Mesodermal cell (in vitro differentiated cells): ENCODE data around the gene RCAN1.
"Not testable (repeated sequence)": the region's sequence is repeated elsewhere in the genome, so short reads cannot be mapped to it uniquely, and the experiment has no call there.

ENCODE experiments used
- H3K27ac ChIP-seq: 2 replicates; pipeline ENCODE4 v1.7.0; 2013; ENCODE audit warnings: mild to moderate bottlenecking, low read depth, low read length, moderate library complexity; ENCODE audit not compliant: severe bottlenecking
- H3K36me3 ChIP-seq: 2 replicates; pipeline ENCODE4 v1.7.1; 2013; ENCODE audit warnings: mild to moderate bottlenecking, low read length, moderate library complexity; ENCODE audit not compliant: control insufficient read depth, insufficient read depth
- H3K4me1 ChIP-seq: one replicate; pipeline ENCODE4 v1.7.1; 2013; ENCODE audit warnings: mild to moderate bottlenecking, low read length; ENCODE audit not compliant: insufficient read depth, control insufficient read depth, poor library complexity, severe bottlenecking
- H3K4me3 ChIP-seq: 2 replicates; pipeline ENCODE4 v1.7.0; 2013; ENCODE audit warnings: low read length, control low read depth, mild to moderate bottlenecking; ENCODE audit not compliant: insufficient read depth, poor library complexity, severe bottlenecking; ENCODE audit errors: extremely low read depth
- H3K9me3 ChIP-seq: 2 replicates; pipeline ENCODE4 v1.7.1; 2013; ENCODE audit warnings: mild to moderate bottlenecking, low read length, moderate library complexity; ENCODE audit not compliant: control insufficient read depth
- WGBS, 2 experiments: methylation state at CpG; one replicate each; pipeline ENCODE4 v1.1.5; 2013; ENCODE audit warnings: missing lambda C conversion rate in 2 of 2; ENCODE audit not compliant: insufficient coverage in 2 of 2; 5-methylcytosine and 5-hydroxymethylcytosine counted together

RCAN1 gene

DNA sequence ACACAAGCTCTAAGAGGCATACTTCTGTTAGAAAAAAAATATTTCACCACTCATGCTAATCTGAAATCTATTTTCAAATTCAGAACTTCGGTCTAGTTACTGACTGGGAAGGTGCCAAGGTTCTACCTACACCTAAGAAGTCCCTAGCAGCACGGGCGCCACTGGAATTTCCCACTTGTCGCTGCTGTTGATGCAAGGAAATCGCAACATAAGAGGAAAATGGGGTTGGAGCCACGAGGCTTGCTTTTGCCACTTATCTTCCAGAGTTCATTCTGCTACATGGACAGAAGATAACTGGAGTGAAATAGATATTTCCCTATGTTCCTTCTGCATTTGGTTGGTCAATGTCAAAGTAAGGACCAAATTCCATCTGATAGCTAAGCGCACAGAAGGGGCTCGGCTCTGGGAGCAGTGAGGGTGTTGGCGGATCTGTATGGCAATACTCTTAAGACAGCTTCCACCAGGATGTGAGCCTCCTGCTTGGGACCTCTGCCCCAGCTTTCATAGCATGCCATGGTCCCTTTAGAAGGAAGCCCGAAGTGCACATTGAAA, 47.2 kb downstream of the RCAN1 start:
- Histone ChIP-seq H3K36me3 (no peaks in the 10 kb centered on the region), H3K27ac (no peak overlapping the region), H3K4me1 (no peaks in the 10 kb centered on the region), H3K9me3 (no peaks in the 10 kb centered on the region), H3K4me3 (no peak overlapping the region)
- WGBS, 2 experiments, result 91 to 95% methylated on average over 8 to 10 of the region's 10 CpGs

GRCh38 chr21:34565238-34565637, 49.7 kb downstream of the RCAN1 start:
- WGBS, 2 experiments, result 83% methylated on average over 3 of the region's 4 CpGs

DNA sequence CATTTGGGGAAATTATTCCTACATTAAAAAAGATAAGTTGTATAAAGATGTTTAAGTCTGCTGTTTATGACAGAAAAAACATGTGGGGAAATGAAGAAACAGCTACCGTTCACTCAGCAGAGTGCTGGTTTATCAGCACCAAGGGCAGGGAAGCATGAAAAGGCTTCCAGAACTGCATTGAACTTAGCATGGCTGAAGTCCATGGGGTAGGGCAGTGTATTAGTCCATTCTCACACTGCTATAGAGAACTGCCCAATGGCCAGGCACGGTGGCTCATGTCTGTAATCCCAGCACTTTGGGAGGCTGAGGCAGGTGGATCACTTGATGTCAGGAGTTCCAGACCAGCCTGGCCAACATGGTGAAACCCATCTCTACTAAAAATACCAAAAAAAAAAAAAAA, 51.5 kb downstream of the RCAN1 start:
- not testable (repeated sequence) for H3K9me3 ChIP-seq, H3K36me3 ChIP-seq, H3K4me3 ChIP-seq, H3K4me1 ChIP-seq, H3K27ac ChIP-seq
- 93 to 94% methylated on average over 1 to 2 of the region's 2 CpGs for WGBS, 2 experiments

More at GRCh38 chr21:34565238-34565637, 49.7 kb downstream of the RCAN1 start:
- no peak overlapping the region for H3K4me3 ChIP-seq
- no peaks in the 10 kb centered on the region for H3K36me3 ChIP-seq
- H3K9me3 ChIP-seq, result no peaks in the 10 kb centered on the region
- H3K4me1 ChIP-seq, result no peaks in the 10 kb centered on the region
- H3K27ac ChIP-seq, result no peak overlapping the region

GRCh38 chr21:34561806-34562205, 53.1 kb downstream of the RCAN1 start:
- Histone ChIP-seq H3K4me1 (peaks cover 9% of the 10 kb centered on the region), H3K4me3 (no peak overlapping the region), H3K9me3 (no peaks in the 10 kb centered on the region), H3K27ac (no peak overlapping the region), H3K36me3 (no peaks in the 10 kb centered on the region)
- WGBS, 2 experiments, result 85 to 98% methylated on average over 6 to 7 of the region's 7 CpGs

GRCh38 chr21:34560609-34561008, 54.3 kb downstream of the RCAN1 start:
- peaks cover 9% of the 10 kb centered on the region for H3K4me1 ChIP-seq
- H3K4me3 ChIP-seq, result no peak overlapping the region
- no peak overlapping the region for H3K27ac ChIP-seq
- no CpG with 5 or more reads among the region's 1 CpG for WGBS, 2 experiments
- no peaks in the 10 kb centered on the region for H3K9me3 ChIP-seq
- no peaks in the 10 kb centered on the region for H3K36me3 ChIP-seq

- no peaks in the 10 kb centered on the region for H3K36me3 ChIP-seq
- no peak overlapping the region for H3K4me3 ChIP-seq
- H3K27ac ChIP-seq, result no peak overlapping the region
- WGBS, 2 experiments, result 94 to 98% methylated on average over 4 of the region's 5 CpGs
- H3K9me3 ChIP-seq, result peaks cover 4% of the 10 kb centered on the region
- peaks cover 9% of the 10 kb centered on the region for H3K4me1 ChIP-seq
Observed at GRCh38 chr21:34560021-34560420, 54.9 kb downstream of the RCAN1 start.

- Histone ChIP-seq H3K9me3 (peaks cover 7% of the 10 kb centered on the region), H3K4me1 (peaks cover 9% of the 10 kb centered on the region), H3K4me3 (no peak overlapping the region), H3K27ac (no peak overlapping the region), H3K36me3 (no peaks in the 10 kb centered on the region)
- 83 to 91% methylated on average over 6 of the region's 6 CpGs for WGBS, 2 experiments
Observed at GRCh38 chr21:34559089-34559631, 55.8 kb downstream of the RCAN1 start.

- WGBS, 2 experiments, result 86 to 91% methylated on average over 4 of the region's 5 CpGs
- Histone ChIP-seq H3K36me3 (no peaks in the 10 kb centered on the region), H3K4me3 (no peak overlapping the region), H3K9me3 (peaks cover 7% of the 10 kb centered on the region), H3K4me1 (peaks cover 9% of the 10 kb centered on the region), H3K27ac (no peak overlapping the region)
Observed at GRCh38 chr21:34558166-34558565, 56.7 kb downstream of the RCAN1 start.

DNA sequence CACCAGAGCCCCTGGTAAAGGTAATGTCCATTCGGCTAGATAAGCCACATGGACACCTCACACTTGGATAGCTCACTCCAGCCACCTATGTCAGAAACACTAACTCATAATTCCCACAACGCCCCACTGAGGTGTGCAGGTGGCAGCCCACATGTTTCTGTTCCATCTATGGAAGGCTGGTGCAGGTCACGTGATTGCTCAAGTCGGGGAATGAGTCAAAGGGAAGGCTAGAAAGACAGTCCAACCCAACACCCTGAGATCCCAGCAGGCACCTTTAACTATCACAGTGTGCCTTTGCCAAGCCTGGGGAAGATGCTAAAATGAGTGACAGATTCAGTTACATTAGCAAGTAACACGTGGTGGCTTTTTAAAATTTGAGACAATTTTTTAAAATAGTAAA, 57.7 kb downstream of the RCAN1 start:
- Histone ChIP-seq H3K9me3 (peaks cover 7% of the 10 kb centered on the region), H3K4me1 (peaks cover 13% of the 10 kb centered on the region), H3K27ac (no peak overlapping the region), H3K4me3 (no peak overlapping the region), H3K36me3 (no peaks in the 10 kb centered on the region)
- 100% methylated on average over 4 of the region's 5 CpGs; no CpG with 5 or more reads in 1 of the 2 experiments for WGBS, 2 experiments

DNA sequence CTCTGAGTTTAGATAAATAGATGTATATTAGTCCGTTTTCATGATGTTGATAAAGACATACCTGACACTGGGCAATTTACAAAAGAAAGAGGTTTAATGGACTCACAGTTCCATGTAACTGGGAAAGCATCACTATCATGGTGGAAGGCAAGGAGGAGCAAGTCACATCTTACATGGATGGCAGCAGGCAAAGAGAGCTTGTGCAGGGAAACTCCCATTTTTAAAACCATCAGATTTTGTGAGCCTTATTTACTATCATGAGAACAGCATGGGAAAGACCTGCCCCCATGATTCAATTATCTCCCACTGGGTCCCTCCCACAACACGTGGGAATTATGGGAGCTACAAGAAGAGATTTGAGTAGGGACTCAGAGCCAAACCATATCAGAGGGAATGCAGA, 60.2 kb downstream of the RCAN1 start:
- H3K9me3 ChIP-seq, H3K36me3 ChIP-seq, H3K4me3 ChIP-seq, H3K27ac ChIP-seq, H3K4me1 ChIP-seq: not testable (repeated sequence)
- WGBS, 2 experiments, result 80 to 93% methylated on average over 2 of the region's 2 CpGs

DNA sequence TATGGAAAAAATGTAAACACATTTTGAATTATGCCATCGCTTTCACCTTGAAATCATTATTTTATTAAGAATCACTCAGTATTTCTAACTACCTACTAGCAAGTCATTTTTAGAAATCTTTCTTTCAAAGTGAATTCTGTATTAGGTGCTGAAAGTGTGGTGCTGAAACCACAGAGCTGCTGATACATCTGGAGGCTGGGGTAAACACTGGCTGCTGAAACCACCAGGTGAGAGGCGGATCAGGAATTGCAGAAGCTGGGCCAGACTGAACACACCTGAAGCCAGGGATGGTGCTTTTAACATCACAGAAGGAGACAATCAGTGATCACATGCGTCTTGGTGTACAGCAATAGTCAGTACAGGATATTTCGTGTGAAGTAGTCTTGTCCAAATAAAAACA, 60.7 kb downstream of the RCAN1 start:
- 88 to 100% methylated on average over 1 of the region's 4 CpGs for WGBS, 2 experiments
- H3K4me3 ChIP-seq, result no peak overlapping the region
- no peak overlapping the region for H3K27ac ChIP-seq
- H3K36me3 ChIP-seq, result no peaks in the 10 kb centered on the region
- peaks cover 4% of the 10 kb centered on the region for H3K4me1 ChIP-seq
- H3K9me3 ChIP-seq, result peaks cover 7% of the 10 kb centered on the region
